H54 (cell line): Measurements from ENCODE around the gene AGAP1.

Source experiments
- DNase-seq: peaks from one replicate; pipeline ENCODE4 v3.0.0; 2011; ENCODE audit warnings: low spot score, mixed read lengths; ENCODE audit not compliant: insufficient read length
- FAIRE-seq: peaks from 3 replicates; lab custom pipeline; 2011; peaks lifted over from hg19 to GRCh38; lab: Jason Lieb, UNC
- POLR2A ChIP-seq: IDR thresholded peaks from 2 replicates; pipeline ENCODE4 v1.6.1; 2011; ENCODE audit warnings: low read depth, mild to moderate bottlenecking, low read length

AGAP1 gene

GRCh38 chr2:235609746-235610145 lies 115.9 kb downstream of the AGAP1 start:
- DNase-seq (no peak), FAIRE-seq (no peak)
- no peak for TF ChIP-seq POLR2A

- FAIRE-seq (no peak), DNase-seq (no peak)
- no peak for TF ChIP-seq POLR2A
These were observed 116.9 kb downstream of the AGAP1 start for GRCh38 chr2:235610696-235611257.

- DNase-seq (no peak), FAIRE-seq (no peak)
- no peak for TF ChIP-seq POLR2A
These were observed 117.5 kb downstream of the AGAP1 start for GRCh38 chr2:235611349-235611748.

GRCh38 chr2:235611756-235612155 lies 117.9 kb downstream of the AGAP1 start:
- DNase-seq (no peak), FAIRE-seq (no peak)
- no peak for TF ChIP-seq POLR2A

- no peak for DNase-seq
- FAIRE-seq, result no peak
- no peak for TF ChIP-seq POLR2A
These were observed 118.5 kb downstream of the AGAP1 start for GRCh38 chr2:235612181-235612950.

- DNase-seq, result no peak
- TF ChIP-seq POLR2A, result no peak
- FAIRE-seq, result no peak
These were observed 119.8 kb downstream of the AGAP1 start for GRCh38 chr2:235613649-235614048.

- FAIRE-seq (peak; percentile 86), DNase-seq (peak; percentile 62)
- TF ChIP-seq POLR2A, result no peak
These were observed 120.5 kb downstream of the AGAP1 start for GRCh38 chr2:235614176-235614860.

- DNase-seq (peak; percentile 40), FAIRE-seq (peak; percentile 43)
- no peak for TF ChIP-seq POLR2A
These were observed 121.3 kb downstream of the AGAP1 start for GRCh38 chr2:235614900-235615712.

- no peak for TF ChIP-seq POLR2A
- FAIRE-seq (no peak), DNase-seq (no peak)
These were observed 123.0 kb downstream of the AGAP1 start for GRCh38 chr2:235616885-235617284.

- FAIRE-seq (no peak), DNase-seq (no peak)
- no peak for TF ChIP-seq POLR2A
These were observed 124.2 kb downstream of the AGAP1 start for GRCh38 chr2:235618039-235618438.

GRCh38 chr2:235619544-235619943 lies 125.7 kb downstream of the AGAP1 start:
- no peak for TF ChIP-seq POLR2A
- no peak for FAIRE-seq
- DNase-seq, result no peak

GRCh38 chr2:235621736-235622135 lies 127.9 kb downstream of the AGAP1 start:
- TF ChIP-seq POLR2A, result no peak
- DNase-seq, result no peak
- no peak for FAIRE-seq

GRCh38 chr2:235623111-235623510 lies 129.3 kb downstream of the AGAP1 start:
- TF ChIP-seq POLR2A, result no peak
- DNase-seq (no peak), FAIRE-seq (no peak)

- DNase-seq, result no peak
- TF ChIP-seq POLR2A, result no peak
- no peak for FAIRE-seq
These were observed 129.9 kb downstream of the AGAP1 start for GRCh38 chr2:235623752-235624151.

- TF ChIP-seq POLR2A, result no peak
- DNase-seq (no peak), FAIRE-seq (no peak)
These were observed 132.8 kb downstream of the AGAP1 start for GRCh38 chr2:235626658-235627057.
